ENCODE data around the gene CREBL2. TPM values are rescaled to one million over a fixed set of nuclear protein-coding genes. Genes with fewer than 3 reads are reported as not detected.

Gene CREBL2
- total and polyA plus RNA-seq, 10 of the 15 experiments (the other 5 are each of a cell fraction or from before 2014, with no cell fraction given), result 4.6 to 19.1 (median 13.5) TPM

DNA sequence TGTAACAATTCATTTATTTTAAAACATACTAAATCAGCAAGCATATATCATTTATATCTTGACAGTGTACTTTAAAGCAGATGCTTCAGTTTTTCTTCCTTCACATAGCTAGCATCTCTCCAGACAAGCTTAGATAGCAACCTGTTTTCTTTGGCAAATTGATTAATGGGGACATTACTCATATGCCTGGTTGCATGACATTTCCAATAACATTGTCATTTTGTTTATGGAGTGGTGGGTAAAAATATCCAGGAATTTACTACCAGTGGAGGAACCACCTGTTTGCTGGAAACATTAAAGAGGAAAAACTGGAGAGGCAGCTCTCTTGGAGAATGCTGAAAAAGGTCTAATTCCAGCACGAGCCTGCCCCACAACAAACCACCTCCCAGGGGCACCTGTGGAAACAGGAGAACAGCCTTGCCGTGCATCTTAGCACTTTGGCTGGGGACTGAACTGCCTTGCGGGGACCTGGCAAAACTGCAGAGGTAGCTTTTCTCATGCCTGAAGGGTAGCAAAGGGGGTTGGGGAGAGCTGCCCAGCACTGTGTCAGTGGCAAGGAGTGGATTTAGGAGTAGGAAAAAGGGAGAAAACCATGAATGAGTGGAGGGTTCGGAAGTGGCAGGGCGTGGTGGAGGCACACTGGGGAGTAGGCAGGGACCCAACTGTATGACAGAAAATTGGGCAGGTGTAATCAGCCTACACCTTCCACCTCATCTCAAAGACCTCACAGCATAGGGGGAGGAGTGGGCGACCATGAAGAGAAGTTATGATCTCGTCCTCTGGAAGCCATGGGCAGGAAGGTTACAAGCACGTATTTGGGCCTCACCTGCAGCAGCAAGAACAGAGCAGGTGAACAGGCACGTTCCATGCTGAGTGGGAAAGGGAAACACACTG lies 11.7 kb upstream of the CREBL2 start:
- Histone ChIP-seq H3K36me3 (ENCODE audit: control insufficient read depth in 2 of 2, insufficient read depth in 2 of 2, low read length in 1 of 2) (no peaks in the 10 kb centered on the region), H3K27ac (ENCODE audit: control insufficient read depth, insufficient read depth) (no peak overlapping the region), H3K4me2 (ENCODE audit: control insufficient read depth, insufficient read depth) (no peak overlapping the region), H3K4me3 (no peak overlapping the region), H3K79me2 (ENCODE audit: control insufficient read depth, insufficient read depth, low read length) (no peaks in the 10 kb centered on the region), H3K4me1 (ENCODE audit: control insufficient read depth, insufficient read depth, low read length) (no peaks in the 10 kb centered on the region), H3K9ac (ENCODE audit: control insufficient read depth, insufficient read depth, low read length) (no peak overlapping the region), H3K9me3 (replicated peaks; ENCODE audit: control insufficient read depth, insufficient read depth, low read length) (no peaks in the 10 kb centered on the region; the same call in 2 of the 3 replicates), H2AFZ (ENCODE audit: control insufficient read depth, low read depth, low read length) (no peak overlapping the region), H3K27me3 (replicated peaks in 1 of 2; ENCODE audit: control insufficient read depth in 2 of 2, insufficient read depth in 2 of 2, low read length in 1 of 2) (no peaks in the 10 kb centered on the region), H4K20me1 (ENCODE audit: control insufficient read depth, insufficient read depth) (no peaks in the 10 kb centered on the region)
- 61% methylated on average over 9 of the region's 9 CpGs for WGBS (ENCODE audit: insufficient coverage, insufficient replicate concordance, low lambda C conversion rate, missing lambda C conversion rate)
- ChIA-PET RAD21 (ENCODE audit: unreplicated experiment) (interaction anchor here (0.9 to 1.9 kb wide), 3 partner anchors 8 to 96 kb away, joined by 3 to 5 read pairs (median 5); no protein-coding TSS in a partner anchor), CTCF (interaction anchor here (1.0 to 2.1 kb wide), 6 partner anchors 8 to 103 kb away, joined by 3 to 6 read pairs (median 4); no protein-coding TSS in a partner anchor), SMC1A (ENCODE audit: uncharacterized antibody, unreplicated experiment) (interaction anchor here (0.9 to 3.0 kb wide), 8 partner anchors 8 to 202 kb away, joined by 3 to 25 read pairs (median 6); no protein-coding TSS in a partner anchor), POLR2A (interaction anchor here (1.1 to 1.7 kb wide), 2 partner anchors 11 to 96 kb away, joined by 5 read pairs; no protein-coding TSS in a partner anchor)
- DNase-seq (ENCODE audit: low read depth, low spot score) (no peak), FAIRE-seq (no peak), ATAC-seq (no peak)
- BruUV-seq (replicated peaks), result no TSS peak
- intact Hi-C loops (cut with micrococcal nuclease; ENCODE audit: unreplicated experiment), result no loop called here
- TF ChIP-seq MTA3 (IDR thresholded peaks at IDR 0.05; ENCODE audit: borderline replicate concordance, low read length) (no peak), LARP7 (IDR thresholded peaks at IDR 0.05) (no peak), RAD51 (IDR thresholded peaks at IDR 0.05) (no peak), POLR2AphosphoS5 (IDR thresholded peaks at IDR 0.05; ENCODE audit: low read length) (no peak), DPF2 (IDR thresholded peaks at IDR 0.05) (no peak), ZSCAN29 (IDR thresholded peaks at IDR 0.05) (no peak), BCL11A (IDR thresholded peaks at IDR 0.05; ENCODE audit: low read depth, low read length) (no peak), TCF3 (IDR thresholded peaks at IDR 0.05; ENCODE audit: borderline replicate concordance, insufficient read depth, low read depth, low read length) (no peak), SREBF2 (IDR thresholded peaks at IDR 0.05; ENCODE audit: low read length) (no peak), POLR2AphosphoS2 (IDR thresholded peaks at IDR 0.05; ENCODE audit: low read depth, low read length) (no peak), STAT3 (IDR thresholded peaks at IDR 0.05; ENCODE audit: low read depth, low read length) (no peak), RUNX3 (IDR thresholded peaks at IDR 0.05; ENCODE audit: low read length) (no peak)
- in situ Hi-C loops (cut with MboI), result loop anchor here (25.0 kb wide), 1 partner anchor 1038 kb away; no protein-coding TSS in a partner anchor

Data from GM12878 (cell line).